ENCODE measurements around the gene OR8B4.

DNA sequence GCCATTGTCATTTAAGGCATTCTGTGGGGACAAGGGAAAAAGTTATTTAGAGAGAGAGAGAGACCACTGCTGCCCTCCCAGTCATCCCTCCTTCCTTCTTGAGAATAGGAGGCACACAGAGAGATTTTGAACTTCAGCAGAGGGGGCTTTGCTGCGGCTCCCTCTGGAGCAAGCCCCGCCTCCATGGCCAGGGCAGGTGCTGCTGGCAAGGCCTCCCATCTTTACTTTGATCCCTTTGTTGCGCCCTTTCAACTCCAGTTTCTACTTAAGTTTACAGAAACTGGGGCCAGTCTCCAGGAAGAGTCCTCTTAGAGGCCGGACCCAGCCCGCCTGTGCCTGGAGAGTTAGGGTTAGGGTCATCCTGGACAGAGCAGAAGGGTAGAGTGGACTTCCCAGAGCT, 16.4 kb upstream of the OR8B4 start:
- TF ChIP-seq POLR2A (IDR thresholded peaks at IDR 0.05; ENCODE audit: borderline replicate concordance, extremely low read depth, insufficient read depth, insufficient read length), result no peak
- TF ChIP-seq, protein P1, sequence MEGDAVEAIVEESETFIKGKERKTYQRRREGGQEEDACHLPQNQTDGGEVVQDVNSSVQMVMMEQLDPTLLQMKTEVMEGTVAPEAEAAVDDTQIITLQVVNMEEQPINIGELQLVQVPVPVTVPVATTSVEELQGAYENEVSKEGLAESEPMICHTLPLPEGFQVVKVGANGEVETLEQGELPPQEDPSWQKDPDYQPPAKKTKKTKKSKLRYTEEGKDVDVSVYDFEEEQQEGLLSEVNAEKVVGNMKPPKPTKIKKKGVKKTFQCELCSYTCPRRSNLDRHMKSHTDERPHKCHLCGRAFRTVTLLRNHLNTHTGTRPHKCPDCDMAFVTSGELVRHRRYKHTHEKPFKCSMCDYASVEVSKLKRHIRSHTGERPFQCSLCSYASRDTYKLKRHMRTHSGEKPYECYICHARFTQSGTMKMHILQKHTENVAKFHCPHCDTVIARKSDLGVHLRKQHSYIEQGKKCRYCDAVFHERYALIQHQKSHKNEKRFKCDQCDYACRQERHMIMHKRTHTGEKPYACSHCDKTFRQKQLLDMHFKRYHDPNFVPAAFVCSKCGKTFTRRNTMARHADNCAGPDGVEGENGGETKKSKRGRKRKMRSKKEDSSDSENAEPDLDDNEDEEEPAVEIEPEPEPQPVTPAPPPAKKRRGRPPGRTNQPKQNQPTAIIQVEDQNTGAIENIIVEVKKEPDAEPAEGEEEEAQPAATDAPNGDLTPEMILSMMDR (IDR thresholded peaks at IDR 0.05 in 2 of 3, conservative IDR thresholded peaks at IDR 0.05 in 1 of 3; ENCODE audit: borderline replicate concordance in 1 of 3, insufficient read depth in 1 of 3, low read depth in 2 of 3, low read length in 2 of 3), result no peak

Measured in HCT116 (cell line).